ENCODE results near the gene FAM89A. TPM values are rescaled to one million over a fixed set of nuclear protein-coding genes. Genes with fewer than 3 reads are reported as not detected.
A peak's percentile ranks its signal among the peaks of the same experiment; 100 is the strongest.

The FAM89A gene
- total RNA-seq, 1 donor, result 10.9 TPM

DNA sequence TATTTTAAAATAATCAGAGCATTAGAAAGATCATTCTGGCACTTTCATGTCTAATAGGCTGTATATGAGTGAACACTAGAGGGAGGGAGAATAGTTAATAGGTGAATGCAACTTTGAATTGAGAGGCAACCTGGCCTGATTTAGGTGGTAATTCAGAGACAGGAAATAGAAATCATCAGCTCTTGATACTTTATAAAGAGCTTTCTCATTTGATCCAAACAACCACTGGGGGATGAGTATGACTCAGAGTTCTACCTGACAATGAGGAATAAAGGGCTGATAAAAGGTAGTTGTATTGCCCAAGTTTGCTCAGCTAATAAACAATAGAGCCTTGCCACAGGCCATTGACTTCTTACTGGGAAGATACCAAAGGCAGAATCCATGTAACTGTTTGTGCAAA is 5.2 kb upstream of the FAM89A start:
- Histone ChIP-seq H2AFZ (ENCODE audit: low read length) (no peak overlapping the region), H3K4me2 (ENCODE audit: insufficient read depth, low read length) (no peak overlapping the region), H3K4me3 (ENCODE audit: insufficient read depth, low read length) (no peak overlapping the region), H3K79me2 (ENCODE audit: insufficient read depth, low read length) (no peaks in the 10 kb centered on the region), H4K20me1 (ENCODE audit: insufficient read depth, low read length) (no peaks in the 10 kb centered on the region), H3K4me1 (ENCODE audit: insufficient read depth, low read length) (no peaks in the 10 kb centered on the region), H3K36me3 (ENCODE audit: insufficient read depth, low read length) (no peaks in the 10 kb centered on the region), H3K27ac (ENCODE audit: low read depth, low read length) (no peak overlapping the region), H3K9me3 (ENCODE audit: low read depth, low read length) (no peaks in the 10 kb centered on the region), H3K27me3 (ENCODE audit: insufficient read depth, low read length) (peaks cover 3% of the 10 kb centered on the region)
- TF ChIP-seq, protein P1, sequence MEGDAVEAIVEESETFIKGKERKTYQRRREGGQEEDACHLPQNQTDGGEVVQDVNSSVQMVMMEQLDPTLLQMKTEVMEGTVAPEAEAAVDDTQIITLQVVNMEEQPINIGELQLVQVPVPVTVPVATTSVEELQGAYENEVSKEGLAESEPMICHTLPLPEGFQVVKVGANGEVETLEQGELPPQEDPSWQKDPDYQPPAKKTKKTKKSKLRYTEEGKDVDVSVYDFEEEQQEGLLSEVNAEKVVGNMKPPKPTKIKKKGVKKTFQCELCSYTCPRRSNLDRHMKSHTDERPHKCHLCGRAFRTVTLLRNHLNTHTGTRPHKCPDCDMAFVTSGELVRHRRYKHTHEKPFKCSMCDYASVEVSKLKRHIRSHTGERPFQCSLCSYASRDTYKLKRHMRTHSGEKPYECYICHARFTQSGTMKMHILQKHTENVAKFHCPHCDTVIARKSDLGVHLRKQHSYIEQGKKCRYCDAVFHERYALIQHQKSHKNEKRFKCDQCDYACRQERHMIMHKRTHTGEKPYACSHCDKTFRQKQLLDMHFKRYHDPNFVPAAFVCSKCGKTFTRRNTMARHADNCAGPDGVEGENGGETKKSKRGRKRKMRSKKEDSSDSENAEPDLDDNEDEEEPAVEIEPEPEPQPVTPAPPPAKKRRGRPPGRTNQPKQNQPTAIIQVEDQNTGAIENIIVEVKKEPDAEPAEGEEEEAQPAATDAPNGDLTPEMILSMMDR (IDR thresholded peaks at IDR 0.05; ENCODE audit: extremely low read depth, low read depth, low read length), result no peak
- no peak for DNase-seq (ENCODE audit: insufficient read length, low spot score, missing footprints)

DNA sequence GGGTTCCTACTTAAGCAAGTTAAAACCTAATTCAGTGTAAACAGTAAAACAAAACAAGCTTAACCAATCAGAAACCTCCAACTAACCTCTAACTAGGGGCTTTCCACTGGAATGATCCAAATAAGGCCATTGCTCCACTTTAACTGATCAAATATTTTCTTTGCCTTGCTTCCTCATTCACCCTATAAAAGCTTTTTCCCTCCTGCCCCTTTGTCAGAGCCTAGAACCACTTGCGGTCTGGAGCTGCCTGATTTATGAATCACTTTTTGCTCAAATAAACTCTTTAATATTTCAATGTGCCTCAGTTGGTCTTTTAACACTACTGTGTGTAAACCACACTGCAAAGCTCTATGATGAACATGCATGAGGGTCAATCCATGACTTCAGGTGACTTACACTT is 4.5 kb upstream of the FAM89A start:
- peaks cover 3% of the 10 kb centered on the region for H3K27me3 ChIP-seq (ENCODE audit: insufficient read depth, low read length)

DNA sequence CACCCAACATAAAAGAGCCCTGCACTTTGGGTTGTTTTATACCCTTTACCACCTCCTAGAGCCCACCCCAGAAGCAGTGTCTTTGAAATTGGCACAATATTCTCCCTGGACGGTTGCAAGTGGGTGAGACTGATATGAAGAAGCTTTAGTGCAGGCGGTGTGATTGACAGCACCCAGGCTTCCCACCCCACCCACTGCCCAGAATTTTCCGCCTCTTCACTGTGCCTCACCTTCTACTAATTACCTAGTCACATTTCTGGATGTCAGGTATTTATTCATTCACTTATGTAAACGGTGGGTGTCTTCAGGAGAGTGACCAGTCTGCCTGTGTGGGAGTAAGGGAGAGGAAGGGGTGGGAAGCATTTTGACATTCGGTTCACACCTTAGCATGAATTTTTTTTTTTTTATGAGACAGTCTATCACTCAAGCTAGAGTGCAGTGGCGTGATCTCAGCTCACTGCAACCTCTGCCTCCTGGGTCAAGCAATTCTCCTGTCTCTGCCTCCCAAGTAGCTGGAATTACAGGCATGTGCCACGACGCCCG is 1.7 kb upstream of the FAM89A start:
- Histone ChIP-seq H3K9me3 (ENCODE audit: low read depth, low read length) (no peaks in the 10 kb centered on the region), H3K4me2 (ENCODE audit: insufficient read depth, low read length) (no peak overlapping the region), H4K20me1 (ENCODE audit: insufficient read depth, low read length) (no peaks in the 10 kb centered on the region), H3K27me3 (ENCODE audit: insufficient read depth, low read length) (peaks cover 15% of the 10 kb centered on the region), H3K27ac (ENCODE audit: low read depth, low read length) (no peak overlapping the region), H3K4me1 (ENCODE audit: insufficient read depth, low read length) (peaks cover 6% of the 10 kb centered on the region), H3K79me2 (ENCODE audit: insufficient read depth, low read length) (no peaks in the 10 kb centered on the region), H3K36me3 (ENCODE audit: insufficient read depth, low read length) (no peaks in the 10 kb centered on the region), H3K4me3 (ENCODE audit: insufficient read depth, low read length) (no peak overlapping the region), H2AFZ (ENCODE audit: low read length) (no peak overlapping the region)
- TF ChIP-seq, protein P1 (IDR thresholded peaks at IDR 0.05; ENCODE audit: extremely low read depth, low read depth, low read length), result no peak
- no peak for DNase-seq (ENCODE audit: insufficient read length, low spot score, missing footprints)

More for the DNA sequence above, 4.5 kb upstream of the FAM89A start:
- H3K27ac ChIP-seq (ENCODE audit: low read depth, low read length), result no peak overlapping the region
- TF ChIP-seq, protein P1 (IDR thresholded peaks at IDR 0.05; ENCODE audit: extremely low read depth, low read depth, low read length), result no peak
- no peak for DNase-seq (ENCODE audit: insufficient read length, low spot score, missing footprints)
- H3K4me1 ChIP-seq (ENCODE audit: insufficient read depth, low read length), result no peaks in the 10 kb centered on the region
- H3K79me2 ChIP-seq (ENCODE audit: insufficient read depth, low read length), result no peaks in the 10 kb centered on the region
- no peaks in the 10 kb centered on the region for H3K9me3 ChIP-seq (ENCODE audit: low read depth, low read length)
- no peak overlapping the region for H3K4me2 ChIP-seq (ENCODE audit: insufficient read depth, low read length)
- H4K20me1 ChIP-seq (ENCODE audit: insufficient read depth, low read length), result no peaks in the 10 kb centered on the region
- H3K4me3 ChIP-seq (ENCODE audit: insufficient read depth, low read length), result no peak overlapping the region
- H2AFZ ChIP-seq (ENCODE audit: low read length), result no peak overlapping the region
- no peaks in the 10 kb centered on the region for H3K36me3 ChIP-seq (ENCODE audit: insufficient read depth, low read length)

DNA sequence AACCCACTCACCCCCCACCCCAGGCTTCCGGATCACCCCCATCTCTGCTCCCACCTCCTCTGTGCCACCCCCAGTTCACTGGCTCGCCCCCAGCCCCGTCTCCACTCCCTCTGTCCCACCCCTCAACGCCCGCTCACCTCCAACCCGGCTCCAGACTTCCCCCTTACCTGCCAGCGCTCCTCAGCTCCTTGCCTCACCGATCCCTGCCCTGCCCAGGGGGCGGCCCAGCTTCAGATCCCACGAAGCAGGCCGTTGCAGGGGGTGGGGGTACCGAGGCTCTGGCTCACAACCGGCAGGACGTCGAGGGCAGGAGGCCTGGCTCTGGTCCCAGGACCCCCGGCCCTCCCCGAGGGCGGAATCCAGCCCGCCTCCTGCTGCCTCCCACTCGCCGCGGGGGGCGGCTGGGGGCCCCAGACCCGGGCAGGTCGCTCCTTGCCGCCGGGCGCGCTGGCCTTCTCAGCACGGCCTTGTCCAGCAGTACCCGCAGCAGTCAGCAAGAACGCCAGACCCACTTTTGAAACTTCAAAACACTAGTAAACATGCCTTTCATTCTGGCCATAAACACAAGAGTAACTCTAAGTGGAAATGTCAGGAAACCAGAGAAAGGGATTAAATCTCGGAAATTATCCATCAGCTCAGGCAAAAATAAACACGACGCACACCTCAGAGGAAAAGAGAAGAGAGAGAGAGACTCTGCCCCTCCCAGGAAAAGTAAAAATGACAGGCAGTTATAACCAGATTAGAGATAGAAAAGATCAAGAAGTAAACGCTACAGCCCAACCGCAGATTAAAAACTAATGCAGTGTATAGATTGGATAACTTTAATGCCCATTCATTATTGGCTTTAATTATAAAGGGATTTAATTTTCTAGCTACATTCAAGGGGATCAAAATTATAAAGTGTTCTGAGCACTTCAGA is 1.0 kb upstream of the FAM89A start:
- H3K79me2 ChIP-seq (ENCODE audit: insufficient read depth, low read length), result no peaks in the 10 kb centered on the region
- peak overlapping the region; percentile 77 for H3K4me3 ChIP-seq (ENCODE audit: insufficient read depth, low read length)
- H2AFZ ChIP-seq (ENCODE audit: low read length), result no peak overlapping the region
- H3K36me3 ChIP-seq (ENCODE audit: insufficient read depth, low read length), result no peaks in the 10 kb centered on the region
- peaks cover 6% of the 10 kb centered on the region for H3K4me1 ChIP-seq (ENCODE audit: insufficient read depth, low read length)
- H3K27ac ChIP-seq (ENCODE audit: low read depth, low read length), result no peak overlapping the region
- DNase-seq (ENCODE audit: insufficient read length, low spot score, missing footprints), result peak; percentile 86
- no peaks in the 10 kb centered on the region for H3K9me3 ChIP-seq (ENCODE audit: low read depth, low read length)
- H3K27me3 ChIP-seq (ENCODE audit: insufficient read depth, low read length), result peaks cover 15% of the 10 kb centered on the region
- TF ChIP-seq, protein P1 (IDR thresholded peaks at IDR 0.05; ENCODE audit: extremely low read depth, low read depth, low read length), result no peak
- no peaks in the 10 kb centered on the region for H4K20me1 ChIP-seq (ENCODE audit: insufficient read depth, low read length)
- peak overlapping the region; percentile 79 for H3K4me2 ChIP-seq (ENCODE audit: insufficient read depth, low read length)
